IPS-18c (cell line): ENCODE data around the gene SERHL2.
"Not testable (repeated sequence)": the region's sequence is repeated elsewhere in the genome, so short reads cannot be mapped to it uniquely, and the experiment has no call there.

Experiments used
- H3K4me3 ChIP-seq: 2 replicates; pipeline ENCODE4 v1.7.0; 2013; ENCODE audit warnings: low read depth, mild to moderate bottlenecking, low read length, moderate library complexity; ENCODE audit not compliant: insufficient read depth
- H3K9me3 ChIP-seq: one replicate; pipeline ENCODE4 v1.6.1; 2013; ENCODE audit warnings: mild to moderate bottlenecking, low read length, moderate library complexity; ENCODE audit not compliant: control insufficient read depth, insufficient read depth

Gene SERHL2

DNA sequence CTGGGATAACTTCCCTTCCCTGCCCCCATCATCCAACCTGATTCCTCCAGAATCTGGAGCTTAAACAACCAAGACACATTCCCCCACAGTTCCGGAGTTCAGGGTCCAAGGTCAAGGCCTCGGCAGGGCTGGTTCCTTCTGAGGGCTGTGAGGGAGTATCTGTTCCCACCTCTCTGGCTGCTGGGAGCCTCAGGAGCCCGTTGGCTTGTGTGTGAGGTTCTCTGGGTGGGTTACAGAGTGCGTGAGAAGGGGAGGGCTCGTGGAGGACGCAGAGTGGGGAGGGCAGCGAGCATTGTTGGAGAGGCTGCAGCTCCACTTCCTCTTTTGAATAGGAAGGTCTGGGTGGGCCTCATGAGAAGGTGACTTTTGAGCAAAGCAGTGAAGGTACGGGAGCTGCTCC is 8.5 kb downstream of the SERHL2 start:
- no peaks in the 10 kb centered on the region for H3K9me3 ChIP-seq
- no peak overlapping the region for H3K4me3 ChIP-seq

- Histone ChIP-seq H3K4me3 (no peak overlapping the region), H3K9me3 (no peaks in the 10 kb centered on the region)
Measured at GRCh38 chr22:42562684-42563083, 8.9 kb downstream of the SERHL2 start.

DNA sequence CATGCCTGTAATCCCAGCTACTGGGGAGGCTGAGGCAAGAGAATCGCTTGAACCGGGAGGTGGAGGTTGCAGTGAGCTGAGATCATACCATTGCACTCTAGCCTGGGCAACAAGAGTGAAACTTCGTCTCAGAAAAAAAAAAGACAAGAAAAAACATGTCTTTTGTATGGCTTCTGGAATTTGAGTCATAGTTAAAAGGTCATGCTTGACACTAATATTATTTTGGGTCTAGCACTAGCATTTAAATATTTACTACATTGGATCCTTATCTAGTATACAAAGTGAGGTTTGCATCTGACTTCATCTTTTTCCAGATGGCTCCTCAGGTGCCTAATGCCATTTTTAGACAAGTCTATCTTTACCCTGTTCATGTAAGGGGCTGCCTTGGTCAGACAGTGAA is 10.2 kb downstream of the SERHL2 start:
- H3K9me3 ChIP-seq, H3K4me3 ChIP-seq: not testable (repeated sequence)

DNA sequence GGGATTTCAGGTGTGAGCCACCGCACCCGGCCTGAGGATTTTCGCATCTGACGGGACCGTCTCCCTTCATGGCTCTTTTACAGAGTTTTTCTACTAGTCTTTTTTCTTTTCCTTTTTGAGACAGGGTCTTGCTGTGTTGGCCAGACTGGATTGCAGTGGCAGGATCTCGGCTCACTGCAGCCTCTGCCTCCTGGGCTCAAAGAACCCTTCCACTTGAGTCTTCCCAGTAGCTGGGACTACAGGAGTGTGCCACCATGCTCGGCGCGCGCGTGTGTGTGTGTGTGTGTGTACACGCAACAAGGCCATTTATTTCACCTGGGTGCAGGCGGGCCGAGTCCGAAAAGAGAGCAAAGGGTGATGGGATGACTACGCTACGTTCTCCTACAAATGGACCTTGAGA is 10.9 kb downstream of the SERHL2 start:
- H3K9me3 ChIP-seq, result no peaks in the 10 kb centered on the region
- no peak overlapping the region for H3K4me3 ChIP-seq

DNA sequence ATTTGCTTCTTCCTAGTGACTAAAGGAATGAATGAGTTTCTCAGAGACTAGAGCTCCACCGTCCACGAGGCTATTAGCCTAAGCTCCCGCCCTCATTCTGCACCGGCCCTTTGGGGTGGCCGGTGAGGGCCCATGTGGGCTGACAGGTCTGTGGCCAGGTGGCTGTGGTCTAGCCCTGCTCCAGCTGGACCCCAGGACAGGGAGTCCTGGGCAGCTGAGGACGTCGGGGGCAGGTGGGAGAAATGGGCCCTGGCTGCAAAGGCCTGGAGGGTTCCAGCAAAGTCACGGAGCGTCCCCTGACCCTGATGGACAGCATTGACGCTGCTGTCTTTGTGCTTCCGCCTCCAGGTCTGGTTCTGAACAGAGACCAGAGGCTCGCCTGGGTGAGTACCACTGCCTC is 12.2 kb downstream of the SERHL2 start:
- Histone ChIP-seq H3K9me3 (peaks cover 2% of the 10 kb centered on the region), H3K4me3 (no peak overlapping the region)

DNA sequence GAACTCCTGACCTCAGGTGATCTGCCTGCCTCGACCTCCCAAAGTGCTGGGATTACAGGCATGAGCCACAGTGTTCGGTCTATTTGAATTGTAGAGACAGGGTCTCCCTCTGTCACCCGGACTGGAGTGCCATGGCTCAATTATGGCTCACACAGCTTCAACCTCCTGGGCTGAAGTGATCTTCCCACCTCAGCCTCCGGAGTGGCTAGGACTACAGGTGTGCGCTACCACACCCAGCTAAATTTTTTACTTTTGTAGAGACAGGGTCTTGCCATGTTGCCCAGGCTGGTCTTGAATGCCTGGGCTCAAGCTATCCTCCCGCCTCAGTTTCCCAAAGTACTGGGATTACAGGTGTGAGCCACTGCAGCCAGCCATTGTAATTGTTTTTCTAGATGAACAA is 14.2 kb downstream of the SERHL2 start:
- H3K9me3 ChIP-seq, H3K4me3 ChIP-seq: not testable (repeated sequence)

DNA sequence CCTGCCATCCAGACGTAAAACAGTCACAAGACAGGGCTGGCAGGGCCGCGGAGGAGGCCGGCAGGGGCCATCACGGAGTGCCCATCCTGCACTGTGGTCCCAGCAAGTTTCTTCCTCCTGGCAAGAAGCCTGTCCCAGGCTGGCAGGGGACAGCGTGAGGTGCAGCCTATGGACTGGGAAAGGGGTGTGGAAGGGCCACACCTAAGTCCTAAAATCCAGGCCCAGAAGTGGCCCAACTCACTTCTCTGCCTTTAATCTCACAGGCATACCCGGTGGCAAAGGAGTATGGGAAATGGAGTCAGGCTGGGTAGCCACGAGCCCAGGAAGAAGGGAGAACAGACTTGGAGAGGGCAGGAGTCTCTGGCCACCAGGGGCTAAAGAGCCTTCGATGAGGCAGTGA is 16.8 kb downstream of the SERHL2 start:
- not testable (repeated sequence) for H3K4me3 ChIP-seq, H3K9me3 ChIP-seq

- not testable (repeated sequence) for H3K4me3 ChIP-seq, H3K9me3 ChIP-seq
Measured at GRCh38 chr22:42571068-42571467, 17.3 kb downstream of the SERHL2 start.

GRCh38 chr22:42574046-42574445 is 20.3 kb downstream of the SERHL2 start:
- H3K4me3 ChIP-seq, H3K9me3 ChIP-seq: not testable (repeated sequence)

DNA sequence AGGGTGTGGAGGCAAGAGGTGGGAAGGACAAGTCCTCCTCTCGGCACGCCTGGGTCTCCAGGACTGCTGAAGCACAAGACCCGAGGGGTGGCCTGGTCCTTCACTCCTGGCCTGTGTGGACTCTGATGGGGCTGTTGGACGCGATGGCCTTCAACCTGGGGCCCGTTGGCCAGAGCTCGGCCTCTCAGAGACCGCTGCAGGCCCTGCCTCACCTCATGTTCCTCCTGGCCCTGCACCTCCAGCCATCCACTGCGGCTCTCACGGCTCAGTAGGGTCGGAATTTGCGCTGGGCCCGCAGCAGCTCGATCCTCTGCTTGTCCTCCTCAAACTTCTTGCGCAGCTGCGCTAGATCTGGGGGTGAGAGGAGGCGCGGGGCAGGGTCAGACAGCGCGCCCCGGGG is 20.7 kb downstream of the SERHL2 start:
- not testable (repeated sequence) for H3K9me3 ChIP-seq, H3K4me3 ChIP-seq

DNA sequence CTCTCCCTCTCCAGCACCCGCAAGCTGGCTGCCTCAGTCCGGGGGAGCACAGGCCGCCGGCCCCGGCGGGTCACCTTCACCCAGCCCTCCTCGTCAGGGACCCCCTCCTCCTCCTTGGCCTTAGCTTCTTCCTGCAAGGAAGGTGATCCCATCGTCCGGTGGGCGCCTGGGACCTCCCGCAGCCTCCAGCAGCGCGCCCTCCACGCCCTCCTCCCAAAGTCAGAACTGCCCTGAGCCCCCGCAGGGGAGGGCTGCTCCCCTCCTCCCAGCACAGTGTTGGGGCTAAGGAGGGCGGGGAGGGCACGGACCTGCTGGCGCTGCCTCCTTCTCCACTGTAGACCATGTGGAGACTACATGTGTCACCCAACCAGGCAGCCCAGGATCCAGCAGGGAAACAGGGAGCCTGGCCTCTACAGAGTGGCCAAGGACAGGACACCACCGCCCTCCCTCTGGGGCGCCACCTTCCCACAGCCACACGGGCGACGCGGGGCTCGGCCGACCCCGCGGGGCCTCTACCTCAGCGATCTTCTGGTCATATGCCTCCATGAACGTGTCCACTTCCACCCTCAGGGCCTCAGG is 22.3 kb downstream of the SERHL2 start:
- H3K4me3 ChIP-seq, result not testable (repeated sequence)

DNA sequence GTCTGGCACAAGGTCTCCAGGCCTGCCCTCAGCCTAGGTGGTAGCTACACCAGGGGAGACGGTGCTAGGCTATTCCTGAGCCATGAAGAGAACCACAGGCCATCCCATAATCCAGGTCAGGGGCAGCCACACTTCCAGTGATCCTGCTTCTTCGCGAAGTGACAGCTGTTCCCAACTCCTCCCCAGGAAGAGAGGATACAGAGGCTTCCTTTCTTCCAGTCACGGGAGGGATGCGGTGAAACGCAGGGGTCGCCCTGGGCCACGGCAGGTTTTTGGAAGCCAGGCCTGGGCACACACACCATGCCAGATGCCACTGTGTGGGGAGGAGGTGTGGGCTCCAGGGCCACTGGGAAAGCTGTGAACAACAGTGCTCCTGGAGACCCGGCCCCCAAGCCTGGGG is 23.4 kb downstream of the SERHL2 start:
- H3K4me3 ChIP-seq, result not testable (repeated sequence)

More for the DNA sequence above, 22.3 kb downstream of the SERHL2 start:
- not testable (repeated sequence) for H3K9me3 ChIP-seq

GRCh38 chr22:42577623-42578240 is 24.0 kb downstream of the SERHL2 start:
- no peak overlapping the region for H3K4me3 ChIP-seq
- H3K9me3 ChIP-seq, result no peaks in the 10 kb centered on the region

More for the DNA sequence above, 23.4 kb downstream of the SERHL2 start:
- H3K9me3 ChIP-seq, result not testable (repeated sequence)

DNA sequence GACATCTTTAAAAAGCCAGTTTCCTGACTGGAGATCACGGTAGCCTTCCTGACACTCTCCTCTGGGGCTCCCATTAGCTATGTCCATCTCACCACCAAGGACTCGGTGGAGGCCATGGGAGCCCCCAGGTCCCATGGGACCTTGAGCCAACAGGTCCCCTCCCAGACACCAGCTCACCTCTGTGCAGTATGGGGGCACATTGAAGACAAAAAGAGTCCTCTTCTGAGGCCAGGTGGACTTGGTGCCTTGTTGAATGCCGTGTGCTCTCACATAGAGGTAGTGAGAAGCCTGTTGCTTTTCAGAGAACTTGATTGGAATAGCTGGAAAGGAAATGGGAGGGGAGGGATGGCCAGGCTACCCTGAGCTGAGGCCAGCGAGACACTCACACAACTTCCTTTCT is 26.3 kb downstream of the SERHL2 start:
- H3K9me3 ChIP-seq, H3K4me3 ChIP-seq: not testable (repeated sequence)

- H3K9me3 ChIP-seq, result not testable (repeated sequence)
- peak overlapping the region; percentile 81 for H3K4me3 ChIP-seq
Measured at GRCh38 chr22:42581194-42581761, 27.5 kb downstream of the SERHL2 start.

DNA sequence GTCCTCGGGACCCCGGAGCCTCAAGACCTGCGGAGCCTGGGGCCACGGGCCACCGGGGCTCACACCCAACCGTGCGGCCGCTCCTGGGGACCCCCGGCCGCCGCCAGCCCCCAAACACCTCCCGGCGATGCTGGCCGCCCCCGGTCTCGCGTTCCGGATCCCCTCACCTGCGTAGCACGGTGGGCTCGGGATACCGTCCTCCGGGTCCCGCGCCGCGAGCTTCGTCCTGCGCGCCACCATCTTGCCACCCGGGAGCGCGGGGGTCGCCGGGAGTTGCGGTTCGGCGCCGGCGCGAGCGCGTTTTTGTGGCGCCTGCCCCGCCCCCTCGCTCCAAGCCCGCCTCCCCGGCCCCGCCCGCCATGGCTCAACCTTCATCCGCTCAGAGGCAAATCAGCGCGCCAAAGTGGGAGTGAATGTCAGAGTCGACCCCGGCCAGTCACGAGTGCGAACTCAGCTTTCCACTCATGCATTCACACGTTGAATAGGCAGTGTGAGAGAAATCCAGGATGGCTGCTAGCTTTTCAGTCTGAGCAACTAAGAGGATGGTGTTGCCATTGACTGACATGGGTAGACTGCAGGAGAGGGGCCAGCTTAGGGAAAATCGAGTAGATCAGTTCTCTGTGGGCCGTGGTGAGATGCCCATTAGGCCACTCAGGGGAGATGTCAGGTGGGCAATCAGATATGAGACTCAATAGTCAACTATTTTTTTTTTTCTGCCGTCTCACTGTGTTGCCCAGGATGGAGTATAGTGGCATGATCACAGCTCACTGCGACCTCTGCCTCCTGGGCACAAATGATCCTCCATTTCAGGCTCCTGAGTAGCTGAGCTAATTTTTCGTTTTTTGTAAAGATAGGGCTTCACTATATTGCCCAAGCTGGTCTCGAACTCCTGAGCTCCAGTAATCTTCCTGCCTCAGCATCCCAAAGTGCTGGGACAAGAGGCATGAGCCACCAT is 28.3 kb downstream of the SERHL2 start:
- H3K9me3 ChIP-seq, result no peaks in the 10 kb centered on the region

GRCh38 chr22:42582987-42583386 is 29.2 kb downstream of the SERHL2 start:
- no peak overlapping the region for H3K4me3 ChIP-seq
- no peaks in the 10 kb centered on the region for H3K9me3 ChIP-seq

More for the DNA sequence above, 28.3 kb downstream of the SERHL2 start:
- peak overlapping the region; percentile 81 for H3K4me3 ChIP-seq
